Raji (cell line): ENCODE data around the gene GLB1L3.
A peak's percentile ranks its signal among the peaks of the same experiment; 100 is the strongest.

Experiments used
- POLR2A ChIP-seq: IDR thresholded peaks from 2 replicates; pipeline ENCODE4 v1.6.1; 2011; ENCODE audit warnings: low read depth, low read length, control low read depth; ENCODE audit not compliant: insufficient read depth

The GLB1L3 gene

GRCh38 chr11:134243913-134244312, 32.3 kb upstream of the GLB1L3 start:
- TF ChIP-seq POLR2A, result no peak

GRCh38 chr11:134244593-134244992, 31.6 kb upstream of the GLB1L3 start:
- TF ChIP-seq POLR2A, result no peak

GRCh38 chr11:134245434-134245833, 30.7 kb upstream of the GLB1L3 start:
- TF ChIP-seq POLR2A, result no peak

GRCh38 chr11:134246100-134246499, 30.1 kb upstream of the GLB1L3 start:
- TF ChIP-seq POLR2A, result no peak

GRCh38 chr11:134246678-134247077, 29.5 kb upstream of the GLB1L3 start:
- no peak for TF ChIP-seq POLR2A

GRCh38 chr11:134248910-134249480, 27.2 kb upstream of the GLB1L3 start:
- TF ChIP-seq POLR2A, result no peak

- TF ChIP-seq POLR2A, result no peak
Observed at GRCh38 chr11:134250246-134250645, 25.9 kb upstream of the GLB1L3 start.

GRCh38 chr11:134250675-134251074, 25.5 kb upstream of the GLB1L3 start:
- no peak for TF ChIP-seq POLR2A

- no peak for TF ChIP-seq POLR2A
Observed at GRCh38 chr11:134252346-134253187, 23.6 kb upstream of the GLB1L3 start.

GRCh38 chr11:134253188-134253993, 22.8 kb upstream of the GLB1L3 start, which contains the start of the genes ACAD8 and THYN1:
Gene ACAD8, plus strand, starts transcription at chr11:134253568. Its CDS starts 33 bp downstream, at chr11:134253601.
Gene THYN1, minus strand, starts transcription at chr11:134253352. Its CDS starts 470 bp downstream, at chr11:134252882.
- TF ChIP-seq POLR2A, result peak; percentile 92

GRCh38 chr11:134254433-134255183, 21.6 kb upstream of the GLB1L3 start:
- TF ChIP-seq POLR2A, result no peak

- no peak for TF ChIP-seq POLR2A
Observed at GRCh38 chr11:134257101-134257500, 19.1 kb upstream of the GLB1L3 start.

GRCh38 chr11:134258577-134258976, 17.6 kb upstream of the GLB1L3 start:
- no peak for TF ChIP-seq POLR2A

- TF ChIP-seq POLR2A, result no peak
Observed at GRCh38 chr11:134260503-134260902, 15.7 kb upstream of the GLB1L3 start.

- TF ChIP-seq POLR2A, result no peak
Observed at GRCh38 chr11:134260983-134261382, 15.2 kb upstream of the GLB1L3 start.
